HG02840 (cell line): ENCODE measurements around the gene ADGRL1.
"Not testable (repeated sequence)": the region's sequence is repeated elsewhere in the genome, so short reads cannot be mapped to it uniquely, and the experiment has no call there.

Experiments used
- ATAC-seq: cut with Tn5 transposase; IDR thresholded peaks from one replicate; pipeline ENCODE4 v1.9.1; 2021; ENCODE audit warnings: mild to moderate bottlenecking, moderate library complexity, moderate number of reproducible peaks; ENCODE audit not compliant: unreplicated experiment, low FRiP score

Gene ADGRL1

GRCh38 chr19:14221345-14221744, 15.4 kb upstream of the ADGRL1 start:
- ATAC-seq = not testable (repeated sequence)

GRCh38 chr19:14218620-14219330, 12.8 kb upstream of the ADGRL1 start:
- ATAC-seq = no peak

GRCh38 chr19:14217886-14218285, 11.9 kb upstream of the ADGRL1 start:
- ATAC-seq = not testable (repeated sequence)

GRCh38 chr19:14214580-14214979, 8.6 kb upstream of the ADGRL1 start:
- no peak for ATAC-seq

- ATAC-seq = not testable (repeated sequence)
Observed at GRCh38 chr19:14210182-14210581, 4.2 kb upstream of the ADGRL1 start.

- ATAC-seq = not testable (repeated sequence)
Observed at GRCh38 chr19:14209401-14209800, 3.4 kb upstream of the ADGRL1 start.

GRCh38 chr19:14208496-14208895, 2.5 kb upstream of the ADGRL1 start:
- not testable (repeated sequence) for ATAC-seq

- ATAC-seq = not testable (repeated sequence)
Observed at GRCh38 chr19:14207796-14208195, 1.8 kb upstream of the ADGRL1 start.

GRCh38 chr19:14206737-14207726, 1.1 kb upstream of the ADGRL1 start:
- not testable (repeated sequence) for ATAC-seq

GRCh38 chr19:14206308-14206707, 339 bp upstream of the ADGRL1 start:
- not testable (repeated sequence) for ATAC-seq

GRCh38 chr19:14204676-14205451, 1.1 kb downstream of the ADGRL1 start:
- not testable (repeated sequence) for ATAC-seq

GRCh38 chr19:14204219-14204618, 1.8 kb downstream of the ADGRL1 start:
- ATAC-seq = not testable (repeated sequence)

- not testable (repeated sequence) for ATAC-seq
Observed at GRCh38 chr19:14203788-14204187, 2.2 kb downstream of the ADGRL1 start.

GRCh38 chr19:14203177-14203576, 2.8 kb downstream of the ADGRL1 start:
- ATAC-seq = no peak

- ATAC-seq = not testable (repeated sequence)
Observed at GRCh38 chr19:14201481-14201880, 4.5 kb downstream of the ADGRL1 start.

- ATAC-seq = not testable (repeated sequence)
Observed at GRCh38 chr19:14200147-14200841, 5.7 kb downstream of the ADGRL1 start.

GRCh38 chr19:14198384-14199376, 7.3 kb downstream of the ADGRL1 start:
- ATAC-seq = no peak

GRCh38 chr19:14197882-14198281, 8.1 kb downstream of the ADGRL1 start:
- ATAC-seq = no peak

GRCh38 chr19:14197288-14197687, 8.7 kb downstream of the ADGRL1 start:
- not testable (repeated sequence) for ATAC-seq
